OCI-LY1 (cell line): ENCODE data around the gene ARHGAP8.

ENCODE experiments used
- H2AFZ ChIP-seq: fragments of 200-600 bp; sonication (generic), shearing (Covaris generic); 2 replicates; pipeline ENCODE4 v1.6.0; 2014; ENCODE audit warnings: antibody characterized with exemption, mild to moderate bottlenecking, low read length
- H3F3A ChIP-seq: fragments of 200-600 bp; sonication (generic), shearing (Covaris generic); 2 replicates; pipeline ENCODE4 v1.6.0; 2014; ENCODE audit warnings: mild to moderate bottlenecking, antibody characterized with exemption, low read length, moderate library complexity; ENCODE audit not compliant: insufficient read depth
- H3K27ac ChIP-seq: fragments of 200-600 bp; sonication (generic); 2 replicates; pipeline ENCODE4 v1.5.1; 2014; ENCODE audit warnings: low read length, mixed run types, mild to moderate bottlenecking, low read depth; ENCODE audit not compliant: poor library complexity, severe bottlenecking
- H3K27me3 ChIP-seq: fragments of 200-600 bp; sonication (generic); 2 replicates; pipeline ENCODE4 v1.6.0; 2014; ENCODE audit warnings: antibody characterized with exemption, mild to moderate bottlenecking, low read length, moderate library complexity; ENCODE audit not compliant: insufficient read depth
- H3K36me3 ChIP-seq: fragments of 200-600 bp; sonication (generic); 2 replicates; pipeline ENCODE4 v1.6.1; 2014; ENCODE audit warnings: mild to moderate bottlenecking, antibody characterized with exemption, low read length, moderate library complexity, mixed read lengths; ENCODE audit not compliant: insufficient read depth
- H3K4me1 ChIP-seq: fragments of 200-600 bp; sonication (generic); 2 replicates; pipeline ENCODE4 v1.5.1; 2014; ENCODE audit warnings: mild to moderate bottlenecking, low read length, moderate library complexity; ENCODE audit not compliant: insufficient read depth, severe bottlenecking
- H3K4me2 ChIP-seq: fragments of 200-600 bp; sonication (generic), shearing (Covaris generic); 2 replicates; pipeline ENCODE4 v1.6.1; 2014; ENCODE audit warnings: low read length
- H3K4me3 ChIP-seq: fragments of 200-600 bp; sonication (generic); 2 replicates; pipeline ENCODE4 v1.5.1; 2014; ENCODE audit warnings: low read length, low read depth, mild to moderate bottlenecking, mixed read lengths; ENCODE audit not compliant: poor library complexity, severe bottlenecking
- H3K79me2 ChIP-seq: fragments of 200-600 bp; shearing (Covaris generic); 2 replicates; pipeline ENCODE4 v1.6.1; 2016; ENCODE audit warnings: mixed run types, low read length, mixed read lengths; ENCODE audit not compliant: insufficient read depth
- H3K9ac ChIP-seq: fragments of 200-600 bp; sonication (generic), shearing (Covaris generic); 2 replicates; pipeline ENCODE4 v1.6.1; 2014; ENCODE audit warnings: mild to moderate bottlenecking, low read length, mixed read lengths
- H3K9me2 ChIP-seq: fragments of 200-600 bp; sonication (generic), shearing (Covaris generic); 2 replicates; pipeline ENCODE4 v1.6.1; 2014; ENCODE audit warnings: low read depth, mild to moderate bottlenecking, low read length, mixed read lengths
- H3K9me3 ChIP-seq: fragments of 200-600 bp; shearing (Covaris generic); 2 replicates; pipeline ENCODE4 v1.6.1; 2014; ENCODE audit warnings: low read length, mixed read lengths
- H4K20me1 ChIP-seq: fragments of 200-600 bp; sonication (generic), shearing (Covaris generic); 2 replicates; pipeline ENCODE4 v1.6.0; 2016; ENCODE audit warnings: mild to moderate bottlenecking, low read length; ENCODE audit not compliant: insufficient read depth
- CTCF ChIP-seq: fragments of 200-600 bp; sonication (generic), shearing (Covaris generic); IDR thresholded peaks from 2 replicates; pipeline ENCODE4 v1.5.1; 2017; ENCODE audit warnings: mild to moderate bottlenecking, antibody characterized with exemption, low read length, moderate library complexity, mixed read lengths
- EZH2 ChIP-seq: fragments of 200-600 bp; sonication (generic), shearing (Covaris generic); IDR thresholded peaks from 2 replicates; pipeline ENCODE4 v1.8.0; 2017; ENCODE audit warnings: borderline replicate concordance, mixed run types, mild to moderate bottlenecking, antibody characterized with exemption, low read length, moderate library complexity, mixed read lengths

Gene ARHGAP8

GRCh38 chr22:44822534-44822933 lies 70.2 kb downstream of the ARHGAP8 start:
- H3K36me3 ChIP-seq, result no peaks in the 10 kb centered on the region
- H3K4me2 ChIP-seq, result no peak overlapping the region
- no peak overlapping the region for H3K4me3 ChIP-seq
- no peaks in the 10 kb centered on the region for H3K9me3 ChIP-seq
- no peak overlapping the region for H3K9ac ChIP-seq
- H3F3A ChIP-seq, result no peaks in the 10 kb centered on the region
- no peaks in the 10 kb centered on the region for H3K79me2 ChIP-seq
- H3K9me2 ChIP-seq, result no peaks in the 10 kb centered on the region
- no peak overlapping the region for H3K27ac ChIP-seq
- H3K4me1 ChIP-seq, result no peaks in the 10 kb centered on the region
- H2AFZ ChIP-seq, result no peak overlapping the region
- H3K27me3 ChIP-seq, result no peaks in the 10 kb centered on the region
- TF ChIP-seq CTCF (no peak), EZH2 (no peak)
- no peaks in the 10 kb centered on the region for H4K20me1 ChIP-seq

GRCh38 chr22:44823396-44823795 lies 71.0 kb downstream of the ARHGAP8 start:
- Histone ChIP-seq H3K36me3 (no peaks in the 10 kb centered on the region), H2AFZ (no peak overlapping the region), H3K79me2 (no peaks in the 10 kb centered on the region), H3K4me2 (no peak overlapping the region), H3F3A (no peaks in the 10 kb centered on the region), H3K27me3 (no peaks in the 10 kb centered on the region), H3K9me3 (no peaks in the 10 kb centered on the region), H3K9me2 (no peaks in the 10 kb centered on the region), H3K4me3 (no peak overlapping the region), H3K27ac (no peak overlapping the region), H3K4me1 (no peaks in the 10 kb centered on the region), H4K20me1 (no peaks in the 10 kb centered on the region), H3K9ac (no peak overlapping the region)
- no peak for TF ChIP-seq CTCF
- no peak for TF ChIP-seq EZH2

GRCh38 chr22:44823806-44824205 lies 71.4 kb downstream of the ARHGAP8 start:
- no peaks in the 10 kb centered on the region for H4K20me1 ChIP-seq
- no peak overlapping the region for H3K27ac ChIP-seq
- no peak overlapping the region for H3K4me3 ChIP-seq
- H3K9ac ChIP-seq, result no peak overlapping the region
- no peaks in the 10 kb centered on the region for H3K4me1 ChIP-seq
- H3K27me3 ChIP-seq, result no peaks in the 10 kb centered on the region
- H3K9me2 ChIP-seq, result no peaks in the 10 kb centered on the region
- no peak overlapping the region for H3K4me2 ChIP-seq
- no peaks in the 10 kb centered on the region for H3K79me2 ChIP-seq
- H3K36me3 ChIP-seq, result no peaks in the 10 kb centered on the region
- H3K9me3 ChIP-seq, result no peaks in the 10 kb centered on the region
- no peak overlapping the region for H2AFZ ChIP-seq
- no peak for TF ChIP-seq CTCF
- no peaks in the 10 kb centered on the region for H3F3A ChIP-seq
